Neural cell (in vitro differentiated cells): ENCODE measurements around the gene ZNF841. TPM values are rescaled to one million over a fixed set of nuclear protein-coding genes. Genes with fewer than 3 reads are reported as not detected.

Source experiments
- H2AFZ ChIP-seq: fragments of 200-600, 300-800 bp; sonication (generic), shearing (Covaris generic); 2 replicates; pipeline ENCODE4 v1.6.0; 2014; ENCODE audit warnings: low read depth, mild to moderate bottlenecking, antibody characterized with exemption, low read length, moderate library complexity
- H3F3A ChIP-seq: fragments of 200-600 bp; shearing (Covaris generic); 2 replicates; pipeline ENCODE4 v1.6.1; 2016; ENCODE audit warnings: mild to moderate bottlenecking, moderate library complexity, mixed read lengths, antibody characterized with exemption, low read length; ENCODE audit not compliant: insufficient read depth, poor library complexity, severe bottlenecking
- H3K27ac ChIP-seq: fragments of 200-600, 300-800 bp; sonication (generic), shearing (Covaris generic); 2 replicates; pipeline ENCODE4 v1.5.1; 2014; ENCODE audit warnings: mild to moderate bottlenecking, low read length, moderate library complexity
- H3K27me3 ChIP-seq: fragments of 300-800, 200-600 bp; sonication (generic), shearing (Covaris generic); 2 replicates; pipeline ENCODE4 v1.6.0; 2014; ENCODE audit warnings: mild to moderate bottlenecking, low read depth, low read length, moderate library complexity; ENCODE audit not compliant: insufficient read depth
- H3K36me3 ChIP-seq: fragments of 300-800, 200-600 bp; sonication (generic), shearing (Covaris generic); 2 replicates; pipeline ENCODE4 v1.5.1; 2014; ENCODE audit warnings: mild to moderate bottlenecking, antibody characterized with exemption, low read length, moderate library complexity; ENCODE audit not compliant: insufficient read depth
- H3K4me2 ChIP-seq: fragments of 300-800, 200-600 bp; sonication (generic), shearing (Covaris generic); 2 replicates; pipeline ENCODE4 v1.6.0; 2014; ENCODE audit warnings: mild to moderate bottlenecking, low read length
- H3K4me3 ChIP-seq: fragments of 300-800, 200-600 bp; sonication (generic), shearing (Covaris generic); 2 replicates; pipeline ENCODE4 v1.5.1; 2014; ENCODE audit warnings: mild to moderate bottlenecking, low read length, moderate library complexity
- H3K79me2 ChIP-seq: fragments of 200-600 bp; shearing (Covaris generic); replicated peaks from 2 replicates; pipeline ENCODE4 v1.6.0; 2014; ENCODE audit warnings: mild to moderate bottlenecking, low read length, moderate library complexity; ENCODE audit not compliant: insufficient read depth
- H3K9ac ChIP-seq: fragments of 300-800, 200-600 bp; sonication (generic), shearing (Covaris generic); 2 replicates; pipeline ENCODE4 v1.6.1; 2016; ENCODE audit warnings: mild to moderate bottlenecking, low read length, mixed read lengths
- H3K9me2 ChIP-seq: fragments of 200-600 bp; shearing (Covaris generic); 2 replicates; pipeline ENCODE4 v1.6.1; 2016; ENCODE audit warnings: mild to moderate bottlenecking, low read length, mixed read lengths; ENCODE audit not compliant: insufficient read depth
- H3K9me3 ChIP-seq: fragments of 200-600, 300-800 bp; sonication (generic), shearing (Covaris generic); 2 replicates; pipeline ENCODE4 v1.6.1; 2016; ENCODE audit warnings: mild to moderate bottlenecking, mixed run types, low read length, moderate library complexity, mixed read lengths
- H4K20me1 ChIP-seq: fragments of 200-600 bp; shearing (Covaris generic); 2 replicates; pipeline ENCODE4 v1.6.1; 2016; ENCODE audit warnings: mild to moderate bottlenecking, mixed run types; ENCODE audit not compliant: insufficient read depth
- CTCF ChIP-seq: fragments of 450-650 bp; IDR thresholded peaks from 2 replicates; pipeline ENCODE4 v1.5.1; 2014; ENCODE audit warnings: antibody characterized with exemption, mild to moderate bottlenecking, moderate library complexity; ENCODE audit not compliant: poor library complexity, severe bottlenecking
- EP300 ChIP-seq: fragments of 450-650 bp; conservative IDR thresholded peaks from 2 replicates; pipeline ENCODE4 v1.6.1; 2014; ENCODE audit warnings: antibody characterized with exemption, mild to moderate bottlenecking, moderate library complexity; ENCODE audit not compliant: poor library complexity, severe bottlenecking
- EZH2 ChIP-seq: fragments of 200-600, 300-800 bp; shearing (Covaris generic), sonication (generic); IDR thresholded peaks from 2 replicates; pipeline ENCODE4 v1.6.1; 2014; ENCODE audit warnings: antibody characterized with exemption, low read length, borderline replicate concordance, mild to moderate bottlenecking; ENCODE audit not compliant: insufficient read depth, poor library complexity, severe bottlenecking
- MXI1 ChIP-seq: fragments of 450-650 bp; conservative IDR thresholded peaks from 2 replicates; pipeline ENCODE4 v1.6.1; 2014; ENCODE audit warnings: antibody characterized with exemption, mild to moderate bottlenecking; ENCODE audit not compliant: poor library complexity, severe bottlenecking
- POLR2AphosphoS5 ChIP-seq: IDR thresholded peaks from 2 replicates; pipeline ENCODE4 v1.6.1; 2012
- RAD21 ChIP-seq: fragments of 450-650 bp; conservative IDR thresholded peaks from 2 replicates; pipeline ENCODE4 v1.6.1; 2014; ENCODE audit warnings: antibody characterized with exemption, mild to moderate bottlenecking, moderate library complexity
- REST ChIP-seq: IDR thresholded peaks from 2 replicates; pipeline ENCODE4 v1.6.1; 2012; ENCODE audit warnings: borderline replicate concordance
- SMC3 ChIP-seq: fragments of 450-650 bp; conservative IDR thresholded peaks from 2 replicates; pipeline ENCODE4 v1.6.1; 2014; ENCODE audit warnings: antibody characterized with exemption, mild to moderate bottlenecking, moderate library complexity; ENCODE audit not compliant: poor library complexity
- TAF1 ChIP-seq: IDR thresholded peaks from 2 replicates; pipeline ENCODE4 v1.6.1; 2012; ENCODE audit warnings: low read depth
- polyA minus RNA-seq: library from RNA; depleted of rRNA, polyadenylated mRNA; stranded (reverse); fragments of >200 nt; gene quantifications from 2 replicates; pipeline ENCODE4 v1.2.3, GENCODE V29; 2014
- polyA plus RNA-seq: library from polyadenylated mRNA; depleted of rRNA; stranded (reverse); fragments of >200 nt; gene quantifications from 2 replicates; pipeline ENCODE4 v1.2.3, GENCODE V29; 2014

Gene ZNF841
- polyA plus RNA-seq = 27.5 and 30.1 TPM in 2 replicates
- 79.9 and 81.0 TPM in 2 replicates for polyA minus RNA-seq

- Histone ChIP-seq H3K4me3 (peak within 1 kb of the TSS; percentile 86), H3F3A (peaks cover 5% of the 10 kb centered on the region), H4K20me1 (no peaks in the 10 kb centered on the region), H3K9me3 (no peaks in the 10 kb centered on the region), H3K79me2 (peaks cover 25% of the 10 kb centered on the region), H2AFZ (peak within 1 kb of the TSS; percentile 71), H3K9me2 (no peaks in the 10 kb centered on the region), H3K9ac (peak within 1 kb of the TSS; percentile 78), H3K36me3 (no peaks in the 10 kb centered on the region), H3K27me3 (no peaks in the 10 kb centered on the region), H3K4me2 (peak within 1 kb of the TSS; percentile 86), H3K27ac (peak within 1 kb of the TSS; percentile 72)
- TF ChIP-seq MXI1 = peak; percentile 75
- TF ChIP-seq POLR2AphosphoS5 = peak; percentile 85
- TF ChIP-seq RAD21 = no peak
Observed at GRCh38 chr19:52095172-52096014, at the start of gene ZNF841. TSS of gene ZNF841 (minus strand) at chr19:52095765. CDS start at chr19:52084801, 10,964 bp downstream.

- H3K9me2 ChIP-seq = no peaks in the 10 kb centered on the region
- H3F3A ChIP-seq = no peaks in the 10 kb centered on the region
- no peaks in the 10 kb centered on the region for H3K9me3 ChIP-seq
Observed at GRCh38 chr19:52142001-52142595, 46.5 kb upstream of the ZNF841 start.

GRCh38 chr19:52141203-52141602 is 45.6 kb upstream of the ZNF841 start:
- TF ChIP-seq MXI1 (no peak), RAD21 (no peak), SMC3 (no peak), EZH2 (no peak), EP300 (no peak), POLR2AphosphoS5 (no peak), REST (no peak), TAF1 (no peak), CTCF (no peak)
- H3K36me3 ChIP-seq = no peaks in the 10 kb centered on the region
- H3K9me3 ChIP-seq = no peaks in the 10 kb centered on the region
- no peak overlapping the region for H3K27ac ChIP-seq
- H2AFZ ChIP-seq = no peak overlapping the region
- H3K27me3 ChIP-seq = no peaks in the 10 kb centered on the region
- no peaks in the 10 kb centered on the region for H3F3A ChIP-seq
- H3K9me2 ChIP-seq = no peaks in the 10 kb centered on the region
- H3K4me3 ChIP-seq = no peak overlapping the region
- H4K20me1 ChIP-seq = no peaks in the 10 kb centered on the region
- H3K4me2 ChIP-seq = no peak overlapping the region
- H3K79me2 ChIP-seq = peaks cover 14% of the 10 kb centered on the region
- no peak overlapping the region for H3K9ac ChIP-seq

More at GRCh38 chr19:52142001-52142595, 46.5 kb upstream of the ZNF841 start:
- Histone ChIP-seq H3K36me3 (no peaks in the 10 kb centered on the region), H3K4me3 (no peak overlapping the region), H3K27me3 (no peaks in the 10 kb centered on the region), H3K27ac (no peak overlapping the region), H3K9ac (no peak overlapping the region), H3K4me2 (no peak overlapping the region), H3K79me2 (peaks cover 7% of the 10 kb centered on the region), H2AFZ (no peak overlapping the region), H4K20me1 (no peaks in the 10 kb centered on the region)
- TF ChIP-seq POLR2AphosphoS5 = no peak
- no peak for TF ChIP-seq CTCF
- TF ChIP-seq TAF1 = no peak
- no peak for TF ChIP-seq RAD21
- no peak for TF ChIP-seq MXI1
